AG04450 (cell line): Measurements from ENCODE around the gene ZNF207. TPM values are rescaled to one million over a fixed set of nuclear protein-coding genes. Genes with fewer than 3 reads are reported as not detected.
"Not testable (repeated sequence)": the region's sequence is repeated elsewhere in the genome, so short reads cannot be mapped to it uniquely, and the experiment has no call there.

Source experiments
- CTCF ChIA-PET: fragments of 300-600, 350-600 bp; formaldehyde crosslinking; extraction: SDS; loops from one replicate; lab custom pipeline; 2022; ENCODE audit warnings: antibody characterized with exemption, inconsistent platforms; lab: Charles Lee
- POLR2A ChIA-PET: fragments of 350-600 bp; formaldehyde crosslinking; extraction: SDS; loops from one replicate; lab custom pipeline; 2021; ENCODE audit warnings: antibody characterized with exemption, inconsistent platforms; lab: Yijun Ruan, JAX
- DNase-seq: peaks from one replicate; pipeline ENCODE4 v3.0.0-alpha.2; 2011; ENCODE audit warnings: low read depth, low spot score
- H3K27ac ChIP-seq: one replicate; pipeline ENCODE4 v1.5.1; 2012; ENCODE audit warnings: low read depth, low read length, control low read depth
- H3K27me3 ChIP-seq: one replicate; pipeline ENCODE4 v1.6.0; 2012; ENCODE audit warnings: low read length; ENCODE audit not compliant: control insufficient read depth, insufficient read depth
- H3K4me3 ChIP-seq: 2 replicates; pipeline ENCODE4 v1.5.1; 2011; ENCODE audit warnings: mild to moderate bottlenecking, low read depth, low read length, control low read depth
- H3K9me3 ChIP-seq: 2 replicates; pipeline ENCODE4 v1.5.1; 2012; ENCODE audit warnings: low read length; ENCODE audit not compliant: control insufficient read depth, insufficient read depth
- polyA plus RNA-seq: library from polyadenylated mRNA; depleted of rRNA; stranded (reverse); fragments of >200 nt; gene quantifications from 2 replicates; pipeline ENCODE4 v1.2.3, GENCODE V29; 2011
- TF ChIP-seq, protein P1 (sequence below): IDR thresholded peaks from 2 replicates; pipeline ENCODE4 v1.5.1; 2011; ENCODE audit warnings: low read depth, low read length, control low read depth, inconsistent platforms

ZNF207 gene
- polyA plus RNA-seq, 1 experiment = 239 TPM

DNA sequence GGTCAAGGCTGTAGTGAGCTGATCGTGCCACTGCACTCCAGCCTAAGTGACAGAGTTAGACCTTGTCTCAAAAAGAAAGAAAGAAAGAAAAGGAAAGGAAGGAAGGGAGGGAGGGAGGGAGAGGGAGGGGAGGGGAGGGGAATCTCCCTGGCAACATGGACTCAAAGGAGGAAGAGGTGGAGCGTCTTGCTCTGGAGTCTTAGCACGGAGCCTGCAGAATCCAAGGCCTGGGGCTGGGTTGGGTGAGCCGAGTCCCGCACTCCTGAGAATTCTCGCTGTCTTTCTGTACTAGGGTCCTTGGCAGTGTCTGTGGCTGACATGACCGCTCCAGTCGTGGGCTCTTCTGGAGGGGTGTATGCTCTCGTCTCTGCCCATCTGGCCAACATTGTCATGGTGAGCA, 44.9 kb upstream of the ZNF207 start:
- DNase-seq = no peak
- Histone ChIP-seq H3K9me3 (no peaks in the 10 kb centered on the region), H3K27ac (no peak overlapping the region), H3K4me3 (no peak overlapping the region), H3K27me3 (peaks cover 18% of the 10 kb centered on the region)
- TF ChIP-seq, protein P1, sequence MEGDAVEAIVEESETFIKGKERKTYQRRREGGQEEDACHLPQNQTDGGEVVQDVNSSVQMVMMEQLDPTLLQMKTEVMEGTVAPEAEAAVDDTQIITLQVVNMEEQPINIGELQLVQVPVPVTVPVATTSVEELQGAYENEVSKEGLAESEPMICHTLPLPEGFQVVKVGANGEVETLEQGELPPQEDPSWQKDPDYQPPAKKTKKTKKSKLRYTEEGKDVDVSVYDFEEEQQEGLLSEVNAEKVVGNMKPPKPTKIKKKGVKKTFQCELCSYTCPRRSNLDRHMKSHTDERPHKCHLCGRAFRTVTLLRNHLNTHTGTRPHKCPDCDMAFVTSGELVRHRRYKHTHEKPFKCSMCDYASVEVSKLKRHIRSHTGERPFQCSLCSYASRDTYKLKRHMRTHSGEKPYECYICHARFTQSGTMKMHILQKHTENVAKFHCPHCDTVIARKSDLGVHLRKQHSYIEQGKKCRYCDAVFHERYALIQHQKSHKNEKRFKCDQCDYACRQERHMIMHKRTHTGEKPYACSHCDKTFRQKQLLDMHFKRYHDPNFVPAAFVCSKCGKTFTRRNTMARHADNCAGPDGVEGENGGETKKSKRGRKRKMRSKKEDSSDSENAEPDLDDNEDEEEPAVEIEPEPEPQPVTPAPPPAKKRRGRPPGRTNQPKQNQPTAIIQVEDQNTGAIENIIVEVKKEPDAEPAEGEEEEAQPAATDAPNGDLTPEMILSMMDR = no peak
- POLR2A ChIA-PET = no interaction called here
- CTCF ChIA-PET = no interaction called here

DNA sequence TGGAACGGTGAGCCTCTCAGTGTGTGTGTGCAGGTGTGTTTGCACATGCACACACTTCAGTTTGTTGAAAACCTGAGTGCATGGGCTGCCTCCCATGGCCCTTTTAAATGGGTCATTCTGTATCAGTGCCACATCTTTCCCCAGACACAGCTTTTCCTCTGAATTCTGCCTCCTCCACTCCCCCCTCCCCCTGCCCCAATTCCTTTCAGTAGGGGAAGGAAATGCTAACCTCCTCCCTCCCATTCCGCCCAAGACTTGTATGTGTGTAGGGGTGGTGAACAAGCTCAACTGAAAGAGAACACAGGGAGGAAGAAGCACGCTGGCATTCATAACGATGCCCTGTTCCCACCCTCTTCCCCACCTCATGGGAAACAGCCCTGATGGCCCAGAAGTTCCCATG, 42.3 kb upstream of the ZNF207 start:
- peaks cover 18% of the 10 kb centered on the region for H3K27me3 ChIP-seq
- H3K4me3 ChIP-seq = no peak overlapping the region
- POLR2A ChIA-PET = no interaction called here
- no peaks in the 10 kb centered on the region for H3K9me3 ChIP-seq
- CTCF ChIA-PET = no interaction called here
- no peak for DNase-seq
- H3K27ac ChIP-seq = no peak overlapping the region
- TF ChIP-seq, protein P1 = no peak

DNA sequence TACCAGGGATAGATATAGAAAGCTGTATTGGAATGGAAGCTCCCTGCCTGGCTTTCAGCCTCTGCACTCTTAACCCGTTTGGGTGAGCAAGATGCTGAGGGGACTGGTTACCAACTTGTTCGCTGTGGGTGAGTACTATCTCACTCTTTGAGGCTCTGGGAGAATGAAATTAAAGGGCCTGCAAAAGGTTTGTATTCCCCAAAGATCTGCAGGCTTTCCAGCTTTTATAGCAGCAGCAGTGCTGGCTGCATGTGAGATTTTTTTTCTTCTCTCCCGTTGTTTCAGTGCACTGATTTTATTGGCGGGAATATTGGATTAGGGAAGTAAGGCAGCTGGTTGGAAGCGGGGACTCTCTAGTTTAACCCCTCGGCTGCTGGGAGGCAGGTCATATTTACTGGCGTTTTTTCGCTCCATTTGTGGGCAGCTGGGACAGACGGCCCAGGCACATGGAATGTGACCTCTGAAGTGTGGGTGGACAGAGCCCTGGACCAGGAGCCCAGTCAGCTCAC, 38.9 kb upstream of the ZNF207 start:
- ChIA-PET POLR2A (interaction anchor here (0.6 kb wide), 1 partner anchor 340 kb away, joined by 7 read pairs; no protein-coding TSS in a partner anchor), CTCF (interaction anchor here (1.3 to 1.5 kb wide), 2 partner anchors 9 to 58 kb away, joined by 5 to 6 read pairs; no protein-coding TSS in a partner anchor)
- no peak overlapping the region for H3K27ac ChIP-seq
- DNase-seq = no peak
- H3K27me3 ChIP-seq = peaks cover 32% of the 10 kb centered on the region
- H3K4me3 ChIP-seq = no peak overlapping the region
- TF ChIP-seq, protein P1 = no peak
- H3K9me3 ChIP-seq = no peaks in the 10 kb centered on the region

DNA sequence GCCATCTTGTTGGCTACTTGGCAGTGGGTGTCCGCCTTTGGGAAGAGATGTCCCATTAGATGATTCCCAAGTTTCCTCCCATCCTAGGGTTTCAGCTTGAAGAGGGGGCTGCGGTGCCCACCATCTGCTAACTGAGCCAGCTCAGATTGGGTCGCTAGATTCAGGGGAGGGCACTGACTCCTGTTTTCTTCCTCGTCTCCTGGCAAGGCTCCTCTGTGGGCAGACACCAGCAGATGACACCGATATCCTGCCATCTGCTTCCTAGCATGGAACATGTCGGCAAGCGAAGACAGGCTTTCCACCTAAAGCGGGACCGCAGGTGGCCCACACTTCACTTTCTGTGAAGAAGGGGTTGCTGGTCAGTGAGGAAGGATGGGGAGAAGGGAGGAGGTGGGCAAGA, 35.3 kb upstream of the ZNF207 start:
- no peak for DNase-seq
- ChIA-PET CTCF (no interaction called here), POLR2A (no interaction called here)
- Histone ChIP-seq H3K27ac (no peak overlapping the region), H3K4me3 (no peak overlapping the region), H3K9me3 (no peaks in the 10 kb centered on the region), H3K27me3 (peaks cover 24% of the 10 kb centered on the region)
- TF ChIP-seq, protein P1 = no peak

DNA sequence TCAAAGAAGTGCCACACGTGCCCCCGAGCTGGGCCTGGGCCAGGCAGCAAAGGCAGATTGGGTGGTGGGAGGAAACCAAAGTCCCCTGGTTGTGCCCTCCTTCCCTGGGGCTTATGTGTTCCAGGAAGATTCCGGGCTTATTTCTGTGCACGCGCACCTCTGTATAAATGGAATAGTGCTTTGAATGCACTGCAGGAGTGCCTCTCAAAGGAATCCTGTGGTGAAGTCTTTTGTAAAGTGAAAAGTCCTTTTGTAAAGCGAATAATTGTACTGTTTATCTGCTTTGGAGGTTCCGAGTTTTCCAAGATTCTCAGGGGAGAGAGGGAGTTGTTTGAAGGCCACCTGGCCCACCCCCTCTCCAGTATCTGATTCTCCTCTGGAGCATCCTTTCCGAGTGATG, 34.8 kb upstream of the ZNF207 start:
- H3K27ac ChIP-seq = no peak overlapping the region
- ChIA-PET CTCF (no interaction called here), POLR2A (no interaction called here)
- peaks cover 24% of the 10 kb centered on the region for H3K27me3 ChIP-seq
- TF ChIP-seq, protein P1 = no peak
- no peak for DNase-seq
- no peaks in the 10 kb centered on the region for H3K9me3 ChIP-seq
- no peak overlapping the region for H3K4me3 ChIP-seq

DNA sequence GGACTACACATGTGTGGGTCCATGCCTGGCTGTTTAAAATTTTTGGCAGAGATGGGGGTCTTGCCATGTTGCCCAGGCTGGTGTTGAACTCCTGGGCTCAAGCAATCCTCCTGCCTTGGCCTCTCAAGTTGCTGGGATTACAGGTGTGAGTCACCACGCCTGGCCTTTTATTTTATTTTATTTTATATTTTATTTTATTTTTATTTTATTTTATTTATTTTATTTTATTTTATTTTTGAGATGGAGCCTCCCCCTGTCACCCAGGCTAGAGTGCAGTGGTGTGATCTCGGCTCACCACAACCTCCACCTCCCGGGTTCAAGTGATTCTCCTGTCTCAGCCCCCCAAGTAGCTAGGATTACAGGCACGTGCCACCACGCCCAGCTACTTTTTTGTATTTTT, 33.3 kb upstream of the ZNF207 start:
- POLR2A ChIA-PET, DNase-seq, CTCF ChIA-PET, H3K9me3 ChIP-seq, H3K4me3 ChIP-seq, H3K27ac ChIP-seq: not testable (repeated sequence)
- peaks cover 24% of the 10 kb centered on the region for H3K27me3 ChIP-seq
